SK-N-SH (cell line): Measurements from ENCODE around the gene PDE4B.

Source experiments
- MXI1 ChIP-seq: IDR thresholded peaks from 2 replicates; pipeline ENCODE4 v1.6.1; 2012; ENCODE audit warnings: mild to moderate bottlenecking, low read depth, low read length, improper control_type of control experiment
- YY1 ChIP-seq: IDR thresholded peaks from 2 replicates; pipeline ENCODE4 v1.4.0; 2012; ENCODE audit warnings: low read depth, mild to moderate bottlenecking
- TF ChIP-seq, protein P1 (sequence below): fragments of 200-600 bp; sonication (generic); IDR thresholded peaks from 2 replicates; pipeline ENCODE4 v1.6.1; 2017; ENCODE audit warnings: antibody characterized with exemption, mild to moderate bottlenecking, moderate library complexity
- TF ChIP-seq, protein P2 (sequence below): IDR thresholded peaks from 2 replicates; pipeline ENCODE4 v1.4.0; 2012; ENCODE audit warnings: low read depth, borderline replicate concordance
- TF ChIP-seq, protein P3 (sequence below): IDR thresholded peaks from 2 replicates; pipeline ENCODE4 v1.4.0; 2012; ENCODE audit warnings: low read depth, borderline replicate concordance

DNA sequence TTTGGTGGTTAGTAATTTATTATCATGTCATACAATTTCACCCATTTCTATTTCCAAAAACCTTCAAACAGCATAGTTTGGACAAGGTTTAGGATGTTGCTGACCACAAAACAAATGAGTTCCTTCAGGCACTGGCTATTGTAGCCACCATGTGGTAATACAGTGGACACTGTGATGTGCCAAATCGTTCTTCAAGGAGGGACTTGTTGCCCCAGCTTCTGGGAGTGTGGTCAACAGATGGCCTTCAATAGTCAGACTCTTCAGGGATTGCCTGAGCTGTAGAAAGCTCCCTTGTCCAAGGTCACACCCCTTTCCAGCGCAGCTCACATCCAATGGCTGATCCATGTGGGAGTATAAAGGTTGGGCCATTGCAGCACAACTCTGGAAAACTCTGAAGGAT lies 2.6 kb downstream of the PDE4B start:
- TF ChIP-seq MXI1 (no peak), YY1 (no peak)
- TF ChIP-seq, protein P1, sequence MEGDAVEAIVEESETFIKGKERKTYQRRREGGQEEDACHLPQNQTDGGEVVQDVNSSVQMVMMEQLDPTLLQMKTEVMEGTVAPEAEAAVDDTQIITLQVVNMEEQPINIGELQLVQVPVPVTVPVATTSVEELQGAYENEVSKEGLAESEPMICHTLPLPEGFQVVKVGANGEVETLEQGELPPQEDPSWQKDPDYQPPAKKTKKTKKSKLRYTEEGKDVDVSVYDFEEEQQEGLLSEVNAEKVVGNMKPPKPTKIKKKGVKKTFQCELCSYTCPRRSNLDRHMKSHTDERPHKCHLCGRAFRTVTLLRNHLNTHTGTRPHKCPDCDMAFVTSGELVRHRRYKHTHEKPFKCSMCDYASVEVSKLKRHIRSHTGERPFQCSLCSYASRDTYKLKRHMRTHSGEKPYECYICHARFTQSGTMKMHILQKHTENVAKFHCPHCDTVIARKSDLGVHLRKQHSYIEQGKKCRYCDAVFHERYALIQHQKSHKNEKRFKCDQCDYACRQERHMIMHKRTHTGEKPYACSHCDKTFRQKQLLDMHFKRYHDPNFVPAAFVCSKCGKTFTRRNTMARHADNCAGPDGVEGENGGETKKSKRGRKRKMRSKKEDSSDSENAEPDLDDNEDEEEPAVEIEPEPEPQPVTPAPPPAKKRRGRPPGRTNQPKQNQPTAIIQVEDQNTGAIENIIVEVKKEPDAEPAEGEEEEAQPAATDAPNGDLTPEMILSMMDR = no peak
- TF ChIP-seq, protein P2, sequence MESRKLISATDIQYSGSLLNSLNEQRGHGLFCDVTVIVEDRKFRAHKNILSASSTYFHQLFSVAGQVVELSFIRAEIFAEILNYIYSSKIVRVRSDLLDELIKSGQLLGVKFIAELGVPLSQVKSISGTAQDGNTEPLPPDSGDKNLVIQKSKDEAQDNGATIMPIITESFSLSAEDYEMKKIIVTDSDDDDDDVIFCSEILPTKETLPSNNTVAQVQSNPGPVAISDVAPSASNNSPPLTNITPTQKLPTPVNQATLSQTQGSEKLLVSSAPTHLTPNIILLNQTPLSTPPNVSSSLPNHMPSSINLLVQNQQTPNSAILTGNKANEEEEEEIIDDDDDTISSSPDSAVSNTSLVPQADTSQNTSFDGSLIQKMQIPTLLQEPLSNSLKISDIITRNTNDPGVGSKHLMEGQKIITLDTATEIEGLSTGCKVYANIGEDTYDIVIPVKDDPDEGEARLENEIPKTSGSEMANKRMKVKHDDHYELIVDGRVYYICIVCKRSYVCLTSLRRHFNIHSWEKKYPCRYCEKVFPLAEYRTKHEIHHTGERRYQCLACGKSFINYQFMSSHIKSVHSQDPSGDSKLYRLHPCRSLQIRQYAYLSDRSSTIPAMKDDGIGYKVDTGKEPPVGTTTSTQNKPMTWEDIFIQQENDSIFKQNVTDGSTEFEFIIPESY = no peak
- TF ChIP-seq, protein P3, sequence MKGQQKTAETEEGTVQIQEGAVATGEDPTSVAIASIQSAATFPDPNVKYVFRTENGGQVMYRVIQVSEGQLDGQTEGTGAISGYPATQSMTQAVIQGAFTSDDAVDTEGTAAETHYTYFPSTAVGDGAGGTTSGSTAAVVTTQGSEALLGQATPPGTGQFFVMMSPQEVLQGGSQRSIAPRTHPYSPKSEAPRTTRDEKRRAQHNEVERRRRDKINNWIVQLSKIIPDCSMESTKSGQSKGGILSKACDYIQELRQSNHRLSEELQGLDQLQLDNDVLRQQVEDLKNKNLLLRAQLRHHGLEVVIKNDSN = no peak
